WERI-Rb-1 (cell line): ENCODE results near the gene RFWD3.

Experiments
- DNase-seq: peaks from one replicate; pipeline ENCODE4 v3.0.0-alpha.2; 2020
- H3K27ac ChIP-seq: fragments of 250-450 bp; sonication (Bioruptor Pico); 2 replicates; pipeline ENCODE4 v1.5.1; 2020; ENCODE audit warnings: mild to moderate bottlenecking, moderate library complexity
- H3K27me3 ChIP-seq: fragments of 250-450 bp; sonication (Bioruptor Pico); 2 replicates; pipeline ENCODE4 v1.5.1; 2021; ENCODE audit warnings: mild to moderate bottlenecking, low read depth, moderate library complexity; ENCODE audit not compliant: insufficient read depth, severe bottlenecking
- H3K36me3 ChIP-seq: fragments of 250-450 bp; sonication (Bioruptor Pico); 2 replicates; pipeline ENCODE4 v1.5.1; 2020; ENCODE audit warnings: mild to moderate bottlenecking, moderate library complexity
- H3K4me3 ChIP-seq: 2 replicates; pipeline ENCODE4 v1.5.1; 2011; ENCODE audit warnings: low read depth, mild to moderate bottlenecking, control low read depth, low read length
- H3K9me3 ChIP-seq: fragments of 250-450 bp; sonication (Bioruptor Pico); 2 replicates; pipeline ENCODE4 v1.5.1; 2021; ENCODE audit warnings: mild to moderate bottlenecking, moderate library complexity; ENCODE audit not compliant: severe bottlenecking
- TF ChIP-seq, protein P1 (sequence below): IDR thresholded peaks from 2 replicates; pipeline ENCODE4 v1.5.1; 2011; ENCODE audit warnings: low read depth, mild to moderate bottlenecking, control low read depth, inconsistent platforms, low read length

Gene RFWD3

GRCh38 chr16:74623839-74624235 is 42.8 kb downstream of the RFWD3 start:
- Histone ChIP-seq H3K27me3 (no peaks in the 10 kb centered on the region), H3K27ac (no peak overlapping the region), H3K36me3 (peaks cover 90% of the 10 kb centered on the region), H3K9me3 (no peaks in the 10 kb centered on the region), H3K4me3 (no peak overlapping the region)
- TF ChIP-seq, protein P1, sequence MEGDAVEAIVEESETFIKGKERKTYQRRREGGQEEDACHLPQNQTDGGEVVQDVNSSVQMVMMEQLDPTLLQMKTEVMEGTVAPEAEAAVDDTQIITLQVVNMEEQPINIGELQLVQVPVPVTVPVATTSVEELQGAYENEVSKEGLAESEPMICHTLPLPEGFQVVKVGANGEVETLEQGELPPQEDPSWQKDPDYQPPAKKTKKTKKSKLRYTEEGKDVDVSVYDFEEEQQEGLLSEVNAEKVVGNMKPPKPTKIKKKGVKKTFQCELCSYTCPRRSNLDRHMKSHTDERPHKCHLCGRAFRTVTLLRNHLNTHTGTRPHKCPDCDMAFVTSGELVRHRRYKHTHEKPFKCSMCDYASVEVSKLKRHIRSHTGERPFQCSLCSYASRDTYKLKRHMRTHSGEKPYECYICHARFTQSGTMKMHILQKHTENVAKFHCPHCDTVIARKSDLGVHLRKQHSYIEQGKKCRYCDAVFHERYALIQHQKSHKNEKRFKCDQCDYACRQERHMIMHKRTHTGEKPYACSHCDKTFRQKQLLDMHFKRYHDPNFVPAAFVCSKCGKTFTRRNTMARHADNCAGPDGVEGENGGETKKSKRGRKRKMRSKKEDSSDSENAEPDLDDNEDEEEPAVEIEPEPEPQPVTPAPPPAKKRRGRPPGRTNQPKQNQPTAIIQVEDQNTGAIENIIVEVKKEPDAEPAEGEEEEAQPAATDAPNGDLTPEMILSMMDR, result no peak
- DNase-seq, result no peak

DNA sequence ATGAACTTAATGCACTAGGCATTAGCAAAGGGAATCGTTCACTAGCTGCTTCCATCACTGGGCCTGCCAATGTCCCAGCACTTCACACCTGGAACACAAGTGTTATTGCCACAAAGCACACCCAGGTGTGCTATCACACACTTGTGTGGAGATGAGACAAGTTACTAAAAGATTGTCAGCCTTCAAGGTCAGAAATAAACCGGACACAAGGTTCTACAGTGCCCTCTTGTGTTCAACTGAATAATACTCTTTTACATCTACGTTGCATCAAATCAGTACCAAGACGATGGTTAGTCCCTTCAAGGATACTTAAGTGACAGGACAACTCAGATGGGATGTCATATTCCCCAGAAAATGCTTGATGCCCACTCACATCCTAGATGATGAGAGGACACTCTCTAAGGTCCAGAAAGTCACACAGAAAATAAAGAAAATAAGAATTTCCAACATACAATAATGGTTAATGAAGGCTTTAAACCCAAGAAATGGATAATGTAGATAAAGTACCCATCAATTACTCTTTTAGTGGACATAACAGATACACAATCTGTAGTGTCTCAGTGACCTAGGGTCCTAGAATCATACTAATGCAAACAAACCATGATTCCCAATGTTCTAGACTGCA is 43.4 kb downstream of the RFWD3 start:
- TF ChIP-seq, protein P1, result peak; percentile 56
- no peaks in the 10 kb centered on the region for H3K27me3 ChIP-seq
- H3K36me3 ChIP-seq, result peaks cover 85% of the 10 kb centered on the region
- no peak overlapping the region for H3K4me3 ChIP-seq
- no peaks in the 10 kb centered on the region for H3K9me3 ChIP-seq
- no peak overlapping the region for H3K27ac ChIP-seq
- no peak for DNase-seq

DNA sequence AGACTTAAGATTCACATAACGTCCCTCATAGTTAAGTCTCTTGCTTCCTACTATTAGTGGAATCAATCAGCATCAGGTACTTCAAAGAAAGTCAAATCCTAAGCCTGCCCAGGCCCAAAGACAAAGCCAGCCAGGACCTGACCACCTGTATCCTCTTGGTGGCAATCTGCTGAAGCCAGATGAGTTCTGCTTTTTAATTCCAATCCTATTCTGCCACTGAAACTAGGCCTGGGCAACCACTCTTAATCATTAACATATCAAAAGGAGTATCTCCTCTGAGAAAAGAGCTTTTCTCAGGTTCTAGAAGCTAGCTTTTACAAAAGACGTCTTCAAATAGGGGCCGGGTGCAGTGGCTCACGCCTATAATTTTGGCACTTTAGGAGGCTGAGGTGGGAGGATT is 44.7 kb downstream of the RFWD3 start:
- Histone ChIP-seq H3K4me3 (no peak overlapping the region), H3K9me3 (no peaks in the 10 kb centered on the region), H3K27me3 (no peaks in the 10 kb centered on the region), H3K36me3 (peaks cover 72% of the 10 kb centered on the region), H3K27ac (no peak overlapping the region)
- TF ChIP-seq, protein P1, result no peak
- peak; percentile 46 for DNase-seq

GRCh38 chr16:74617206-74617788 is 49.4 kb downstream of the RFWD3 start:
- TF ChIP-seq, protein P1, result no peak
- Histone ChIP-seq H3K27ac (no peak overlapping the region), H3K36me3 (peaks cover 26% of the 10 kb centered on the region)

DNA sequence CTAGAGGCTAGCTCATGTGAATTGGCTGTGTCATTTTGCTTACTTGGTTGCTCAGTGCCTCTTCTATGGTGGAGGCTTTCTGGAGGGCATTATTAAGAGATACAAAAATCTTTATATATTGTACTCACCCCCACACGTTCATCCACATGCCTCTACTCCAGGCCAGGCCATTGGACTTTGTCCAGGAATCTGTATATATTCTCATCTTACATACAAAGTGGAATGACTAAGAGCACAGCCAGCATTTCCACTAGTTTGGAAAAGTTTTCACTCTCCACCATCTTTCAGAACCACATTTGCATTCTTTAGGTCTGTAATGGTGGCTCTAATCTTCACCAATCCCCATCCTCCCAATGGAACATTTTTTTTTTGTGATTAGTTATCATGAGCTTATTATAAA is 55.0 kb downstream of the RFWD3 start:
- no peak for DNase-seq
- peaks cover 2% of the 10 kb centered on the region; the same call in 1 of the 2 replicates for H3K36me3 ChIP-seq
- no peak overlapping the region for H3K4me3 ChIP-seq
- H3K27me3 ChIP-seq, result no peaks in the 10 kb centered on the region
- TF ChIP-seq, protein P1, result no peak
- H3K27ac ChIP-seq, result no peak overlapping the region
- H3K9me3 ChIP-seq, result no peaks in the 10 kb centered on the region

More at GRCh38 chr16:74617206-74617788, 49.4 kb downstream of the RFWD3 start:
- Histone ChIP-seq H3K4me3 (no peak overlapping the region), H3K27me3 (no peaks in the 10 kb centered on the region), H3K9me3 (no peaks in the 10 kb centered on the region)
- no peak for DNase-seq
